Trophoblast cell (in vitro differentiated cells and primary cell): ENCODE measurements around the gene GLMP.
"Not testable (repeated sequence)": the region's sequence is repeated elsewhere in the genome, so short reads cannot be mapped to it uniquely, and the experiment has no call there.

ENCODE experiments used
- DNase-seq, 2 donors: peaks; one replicate each; pipeline ENCODE4 v3.0.0-alpha.2; 2016
- H2AFZ ChIP-seq: 2 replicates; pipeline ENCODE4 v1.6.1; 2013; ENCODE audit warnings: low read length, moderate library complexity, mild to moderate bottlenecking; ENCODE audit not compliant: insufficient read depth, poor library complexity
- H2AK5ac ChIP-seq: 2 replicates; pipeline ENCODE4 v1.6.1; 2013; ENCODE audit warnings: mild to moderate bottlenecking, low read length
- H2BK120ac ChIP-seq: 2 replicates; pipeline ENCODE4 v1.6.1; 2013; ENCODE audit warnings: low read length, mild to moderate bottlenecking, moderate library complexity; ENCODE audit not compliant: insufficient read depth, poor library complexity
- H2BK12ac ChIP-seq: 2 replicates; pipeline ENCODE4 v1.6.1; 2013; ENCODE audit warnings: mild to moderate bottlenecking, low read length, moderate library complexity
- H2BK5ac ChIP-seq: 2 replicates; pipeline ENCODE4 v1.6.1; 2013; ENCODE audit warnings: low read length, low read depth, moderate library complexity, mild to moderate bottlenecking; ENCODE audit not compliant: poor library complexity
- H3K14ac ChIP-seq: 2 replicates; pipeline ENCODE4 v1.6.1; 2013; ENCODE audit warnings: mild to moderate bottlenecking, low read length
- H3K18ac ChIP-seq: 2 replicates; pipeline ENCODE4 v1.6.1; 2013; ENCODE audit warnings: mild to moderate bottlenecking, low read length
- H3K23ac ChIP-seq: 2 replicates; pipeline ENCODE4 v1.6.1; 2013; ENCODE audit warnings: low read length
- H3K27ac ChIP-seq: 2 replicates; pipeline ENCODE4 v1.5.1; 2013; ENCODE audit warnings: low read depth, mild to moderate bottlenecking, inconsistent platforms, low read length, moderate library complexity
- H3K27me3 ChIP-seq: 2 replicates; pipeline ENCODE4 v1.6.1; 2013; ENCODE audit warnings: inconsistent platforms, mild to moderate bottlenecking, low read length, moderate library complexity; ENCODE audit not compliant: insufficient read depth
- H3K36me3 ChIP-seq, 2 experiments: 1 replicate in 1 of 2; 2 replicates in 1 of 2; pipeline ENCODE4 v1.6.1; 2013; ENCODE audit warnings: low read length in 2 of 2, mild to moderate bottlenecking in 2 of 2, moderate library complexity in 1 of 2; ENCODE audit not compliant: insufficient read depth in 2 of 2, control insufficient read depth in 1 of 2
- H3K4ac ChIP-seq: 2 replicates; pipeline ENCODE4 v1.6.1; 2013; ENCODE audit warnings: low read depth, mild to moderate bottlenecking, low read length, moderate library complexity
- H3K4me1 ChIP-seq, 2 experiments: 1 replicate in 1 of 2; 2 replicates in 1 of 2; pipeline ENCODE4 v1.6.1; 2013; ENCODE audit warnings: low read length in 2 of 2, mild to moderate bottlenecking in 2 of 2, moderate library complexity in 1 of 2; ENCODE audit not compliant: insufficient read depth in 2 of 2, control insufficient read depth in 1 of 2
- H3K4me2 ChIP-seq: 2 replicates; pipeline ENCODE4 v1.6.1; 2013; ENCODE audit warnings: inconsistent platforms, mild to moderate bottlenecking, low read length, moderate library complexity
- H3K4me3 ChIP-seq: 2 replicates; pipeline ENCODE4 v1.5.1; 2013; ENCODE audit warnings: mild to moderate bottlenecking, low read depth, low read length, inconsistent platforms
- H3K79me1 ChIP-seq: one replicate; pipeline ENCODE4 v1.6.1; 2013; ENCODE audit warnings: low read length
- H3K79me2 ChIP-seq: 2 replicates; pipeline ENCODE4 v1.6.1; 2013; ENCODE audit warnings: low read length, mild to moderate bottlenecking; ENCODE audit not compliant: control insufficient read depth, insufficient read depth, poor library complexity
- H3K9ac ChIP-seq: 2 replicates; pipeline ENCODE4 v1.6.1; 2013; ENCODE audit warnings: mild to moderate bottlenecking, low read length
- H3K9me3 ChIP-seq: 2 replicates; pipeline ENCODE4 v1.6.1; 2013; ENCODE audit warnings: low read depth, mild to moderate bottlenecking, control low read depth, inconsistent platforms, low read length; ENCODE audit not compliant: insufficient read depth
- H4K12ac ChIP-seq: 2 replicates; pipeline ENCODE4 v1.6.1; 2013; ENCODE audit warnings: low read depth, mild to moderate bottlenecking, low read length, moderate library complexity
- H4K8ac ChIP-seq: 2 replicates; pipeline ENCODE4 v1.6.1; 2013; ENCODE audit warnings: low read depth, mild to moderate bottlenecking, low read length, moderate library complexity
- H4K91ac ChIP-seq: one replicate; pipeline ENCODE4 v1.6.1; 2013; ENCODE audit warnings: low read depth, mild to moderate bottlenecking, low read length, moderate library complexity
- WGBS: extraction: QIAGEN DNeasy Blood & Tissue Kit; methylation state at CpG from one replicate; pipeline ENCODE4 v1.1.7; 2013; ENCODE audit warnings: missing lambda C conversion rate; ENCODE audit not compliant: insufficient read length, insufficient coverage; ENCODE audit errors: extremely low coverage; 5-methylcytosine and 5-hydroxymethylcytosine counted together

Gene GLMP

DNA sequence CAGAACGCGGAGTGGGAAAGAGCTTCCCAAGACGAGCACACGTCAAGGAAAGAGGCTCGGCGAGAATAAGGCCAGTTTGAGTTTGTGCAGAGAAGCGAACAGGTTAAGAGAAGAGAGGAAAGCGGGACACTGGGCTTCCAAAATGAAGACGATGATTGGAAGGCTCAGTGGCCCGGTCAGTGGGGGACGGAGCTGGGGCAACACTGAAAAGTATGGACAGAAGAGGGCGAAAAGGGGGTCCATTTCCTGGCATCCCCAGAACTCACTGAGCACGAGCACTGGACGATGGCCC, 42.4 kb upstream of the GLMP start:
- WGBS, result no CpG with 5 or more reads among the region's 14 CpGs
- peak overlapping the region; percentile 92 for H3K4me3 ChIP-seq
- no peak overlapping the region for H2BK12ac ChIP-seq
- H3K14ac ChIP-seq, result peak overlapping the region; percentile 83
- peak overlapping the region; percentile 88 for H3K4me2 ChIP-seq
- no peak overlapping the region for H2AK5ac ChIP-seq
- peak overlapping the region; percentile 91 for H4K8ac ChIP-seq
- no peak overlapping the region for H2BK5ac ChIP-seq
- H3K27ac ChIP-seq, result peak overlapping the region; percentile 59
- peaks cover 3 to 4% of the 10 kb centered on the region in 2 experiments for H3K4me1 ChIP-seq
- H3K79me2 ChIP-seq, result peaks cover 9% of the 10 kb centered on the region
- peak overlapping the region; percentile 81 for H2AFZ ChIP-seq
- peak overlapping the region; percentile 90 for H4K12ac ChIP-seq
- peaks cover 5% of the 10 kb centered on the region for H3K79me1 ChIP-seq
- no peaks in the 10 kb centered on the region for H3K9me3 ChIP-seq
- H4K91ac ChIP-seq, result peak overlapping the region; percentile 75
- H3K36me3 ChIP-seq, result peaks cover 8 to 18% of the 10 kb centered on the region in 2 experiments
- H3K18ac ChIP-seq, result peak overlapping the region; percentile 78
- peak overlapping the region; percentile 96 for H3K9ac ChIP-seq
- no peak for DNase-seq
- no peak overlapping the region for H3K23ac ChIP-seq
- peak overlapping the region; percentile 54 for H2BK120ac ChIP-seq
- peak overlapping the region; percentile 66 for H3K4ac ChIP-seq
- H3K27me3 ChIP-seq, result no peaks in the 10 kb centered on the region

DNA sequence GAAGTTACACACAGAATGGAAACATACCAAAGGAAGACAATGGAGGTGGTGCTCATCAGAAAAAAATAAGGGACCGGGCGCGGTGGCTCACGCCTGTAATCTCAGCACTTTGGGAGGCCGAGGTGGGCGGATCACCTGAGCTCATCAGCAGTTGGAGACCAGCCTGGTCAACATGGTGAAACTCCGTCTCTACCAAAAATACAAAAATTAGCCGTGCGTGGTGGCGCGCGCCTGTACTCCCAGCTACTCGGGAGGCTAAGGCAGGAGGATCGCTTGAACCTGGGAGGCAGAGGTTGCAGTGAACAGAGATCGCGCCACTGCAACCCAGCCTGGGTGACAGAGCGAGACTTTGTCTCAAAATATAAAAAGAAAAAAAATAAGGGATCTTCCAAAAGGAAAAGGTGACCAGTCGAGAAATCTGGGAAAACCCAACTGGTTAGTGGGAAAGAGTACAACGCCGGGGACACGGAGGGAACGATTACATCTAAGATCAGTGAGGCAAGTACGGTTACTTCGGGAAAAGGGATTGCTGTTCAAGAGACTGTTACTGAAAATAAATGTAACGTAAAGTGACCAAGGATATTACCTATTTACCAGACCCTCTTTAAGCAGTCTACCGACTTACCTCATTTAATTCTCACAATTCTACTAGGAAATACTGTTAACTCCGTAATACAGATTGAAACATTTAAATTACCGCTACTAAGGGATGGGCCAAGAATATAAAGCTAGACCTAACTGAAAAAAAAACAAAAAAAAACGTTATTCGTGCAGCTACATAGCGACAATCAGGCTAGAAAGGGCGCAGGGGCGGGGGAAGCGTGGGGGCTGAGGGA, 41.8 kb upstream of the GLMP start:
- peaks cover 9 to 20% of the 10 kb centered on the region in 2 experiments for H3K36me3 ChIP-seq
- peaks cover 5% of the 10 kb centered on the region for H3K79me1 ChIP-seq
- H3K4me2 ChIP-seq, result peak overlapping the region; percentile 88
- H3K23ac ChIP-seq, result no peak overlapping the region
- H3K14ac ChIP-seq, result peak overlapping the region; percentile 83
- peak overlapping the region; percentile 97 for H3K4ac ChIP-seq
- H3K4me1 ChIP-seq, result peaks cover 3 to 4% of the 10 kb centered on the region in 2 experiments
- no peak overlapping the region for H2BK12ac ChIP-seq
- H2BK5ac ChIP-seq, result no peak overlapping the region
- H3K9ac ChIP-seq, result peak overlapping the region; percentile 96
- peak overlapping the region; percentile 91 for H4K8ac ChIP-seq
- peak in 1 of 2 donors; percentile 10 for DNase-seq
- H4K91ac ChIP-seq, result peak overlapping the region; percentile 75
- H2BK120ac ChIP-seq, result peak overlapping the region; percentile 54
- WGBS, result no CpG with 5 or more reads among the region's 34 CpGs
- H3K9me3 ChIP-seq, result no peaks in the 10 kb centered on the region
- no peak overlapping the region for H2AK5ac ChIP-seq
- H4K12ac ChIP-seq, result peak overlapping the region; percentile 22
- H3K27ac ChIP-seq, result no peak overlapping the region
- H3K18ac ChIP-seq, result no peak overlapping the region
- peak overlapping the region; percentile 81 for H2AFZ ChIP-seq
- H3K4me3 ChIP-seq, result peak overlapping the region; percentile 92
- peaks cover 9% of the 10 kb centered on the region for H3K79me2 ChIP-seq
- H3K27me3 ChIP-seq, result no peaks in the 10 kb centered on the region

DNA sequence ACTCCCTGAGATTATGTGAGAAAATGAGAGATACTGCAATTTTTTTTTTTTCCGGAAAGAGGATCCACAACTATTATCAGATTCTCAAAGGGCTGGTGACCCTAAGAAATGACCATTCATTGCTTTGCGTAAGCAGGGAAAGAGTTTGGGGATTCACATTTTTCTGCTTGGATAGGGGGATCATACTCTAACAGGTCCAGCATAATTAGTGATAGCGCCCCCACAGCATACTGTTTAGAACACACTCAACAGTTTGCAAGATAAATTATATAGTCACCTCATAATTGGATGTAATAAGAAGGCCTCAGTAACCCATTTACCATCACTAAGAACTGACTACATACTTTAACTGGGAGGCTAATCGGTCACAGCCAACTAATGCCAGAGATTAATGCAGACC, 40.8 kb upstream of the GLMP start:
- no peak overlapping the region for H3K27ac ChIP-seq
- peaks cover 5% of the 10 kb centered on the region for H3K79me1 ChIP-seq
- H3K36me3 ChIP-seq, result peaks cover 17 to 28% of the 10 kb centered on the region in 2 experiments
- WGBS, result no CpG with 5 or more reads among the region's 4 CpGs
- peak overlapping the region; percentile 88 for H3K4me2 ChIP-seq
- H4K91ac ChIP-seq, result no peak overlapping the region
- H2AFZ ChIP-seq, result no peak overlapping the region
- peaks cover 9% of the 10 kb centered on the region for H3K79me2 ChIP-seq
- no peaks in the 10 kb centered on the region for H3K9me3 ChIP-seq
- no peak overlapping the region for H2AK5ac ChIP-seq
- H2BK5ac ChIP-seq, result no peak overlapping the region
- no peak overlapping the region for H2BK12ac ChIP-seq
- no peak overlapping the region for H3K18ac ChIP-seq
- no peak overlapping the region for H4K12ac ChIP-seq
- peaks cover 3 to 4% of the 10 kb centered on the region in 2 experiments for H3K4me1 ChIP-seq
- DNase-seq, result no peak
- H3K4ac ChIP-seq, result peak overlapping the region; percentile 3
- H3K4me3 ChIP-seq, result no peak overlapping the region
- H3K9ac ChIP-seq, result no peak overlapping the region
- H3K27me3 ChIP-seq, result no peaks in the 10 kb centered on the region
- H4K8ac ChIP-seq, result no peak overlapping the region
- no peak overlapping the region for H2BK120ac ChIP-seq
- H3K14ac ChIP-seq, result no peak overlapping the region
- H3K23ac ChIP-seq, result no peak overlapping the region

DNA sequence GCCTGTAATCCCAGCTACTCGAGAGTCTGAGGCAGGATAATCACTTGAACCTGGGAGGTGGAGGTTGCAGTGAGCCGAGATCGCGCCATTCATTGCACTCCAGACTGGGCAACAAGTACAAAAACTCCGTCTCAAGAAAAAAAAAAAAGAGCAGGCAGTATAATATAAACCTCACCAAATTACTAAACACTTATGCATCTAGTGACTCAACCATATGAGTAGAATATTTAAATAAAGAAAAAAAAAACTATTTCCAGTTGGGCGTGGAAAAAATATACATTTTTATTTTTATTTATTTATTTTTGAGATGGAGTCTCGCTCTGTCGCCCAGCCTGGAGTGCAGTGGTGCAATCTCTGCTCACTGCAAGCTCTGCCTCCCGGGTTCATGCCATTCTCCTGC, 27.7 kb upstream of the GLMP start:
- not testable (repeated sequence) for H4K8ac ChIP-seq, DNase-seq, H2BK5ac ChIP-seq, H2BK12ac ChIP-seq, H3K4me3 ChIP-seq, H3K4me2 ChIP-seq, H3K4me1 ChIP-seq, H4K12ac ChIP-seq, H3K18ac ChIP-seq, H3K4ac ChIP-seq, H2BK120ac ChIP-seq, H2AK5ac ChIP-seq, H3K79me2 ChIP-seq, H3K23ac ChIP-seq, H3K27me3 ChIP-seq, H3K9me3 ChIP-seq, H3K27ac ChIP-seq, H4K91ac ChIP-seq, H2AFZ ChIP-seq, H3K9ac ChIP-seq, H3K14ac ChIP-seq, H3K79me1 ChIP-seq
- H3K36me3 ChIP-seq, result peaks cover 57% of the 10 kb centered on the region in 2 experiments
- no CpG with 5 or more reads among the region's 9 CpGs for WGBS
